ENCODE data around the gene FKBP10. TPM values are rescaled to one million over a fixed set of nuclear protein-coding genes. Genes with fewer than 3 reads are reported as not detected.
A peak's percentile ranks its signal among the peaks of the same experiment; 100 is the strongest.

Gene FKBP10
- total and polyA plus RNA-seq, 9 of the 15 experiments (the other 6 are each of a cell fraction or from before 2014, with no cell fraction given) = 0.03 to 3.0 (median 1.4) TPM; not detected in 1

GRCh38 chr17:41863074-41863848 is 50.5 kb downstream of the FKBP10 start:
- 42% methylated on average over 16 of the region's 18 CpGs for WGBS (ENCODE audit: insufficient coverage, low coverage, missing lambda C conversion rate)
- Histone ChIP-seq H2AFZ (ENCODE audit: low read depth, low read length) (no peak overlapping the region), H3K36me3 (ENCODE audit: control insufficient read depth, insufficient read depth, low read length) (peaks cover 15% of the 10 kb centered on the region), H3K27me3 (ENCODE audit: control insufficient read depth in 2 of 2, insufficient read depth in 2 of 2, low read length in 2 of 2) (no peaks in the 10 kb centered on the region), H3K9me1 (ENCODE audit: control insufficient read depth, insufficient read depth, low read length) (no peaks in the 10 kb centered on the region), H3K4me1 (replicated peaks in 1 of 2; ENCODE audit: control insufficient read depth in 2 of 2, insufficient read depth in 2 of 2, low read length in 2 of 2) (peaks cover 12 to 25% of the 10 kb centered on the region in 2 experiments), H3K9ac (ENCODE audit: insufficient read depth in 1 of 2, low read depth in 2 of 2, low read length in 2 of 2) (peak overlapping the region; percentile 77 to 91; a peak in 2 of 4 replicates), H3K79me2 (ENCODE audit: control insufficient read depth, insufficient read depth, low read length) (peaks cover 59% of the 10 kb centered on the region), H3K4me3 (peak overlapping the region; percentile 96; the same call in 1 of the 2 replicates), H3K4me2 (ENCODE audit: insufficient read depth, low read length) (peak overlapping the region; percentile 79), H4K20me1 (replicated peaks; ENCODE audit: control insufficient read depth, insufficient read depth, low read length) (peaks cover 26% of the 10 kb centered on the region; the same call in 1 of the 2 replicates), H3K27ac (ENCODE audit: extremely low read depth, low read depth, low read length) (no peak overlapping the region), H3K9me3 (replicated peaks; ENCODE audit: control insufficient read depth, insufficient read depth, low read depth, low read length) (no peaks in the 10 kb centered on the region)
- in situ Hi-C loops (cut with MboI) = no loop called here
- FAIRE-seq = no peak
- ATAC-seq = no peak
- BruUV-seq (replicated peaks) = no TSS peak
- no peak for DNase-seq (ENCODE audit: extremely low read depth in 1 of 4, low spot score in 3 of 4)
- intact Hi-C loops (cut with micrococcal nuclease) = no loop called here
- ChIA-PET POLR2A (interaction anchor here (0.5 to 2.3 kb wide), 5 partner anchors 10 to 74 kb away, joined by 3 to 10 read pairs (median 3); no protein-coding TSS in a partner anchor), CTCF (ENCODE audit: low intra/inter-chr PET ratio) (no interaction called here)
- TF ChIP-seq TAL1 (IDR thresholded peaks at IDR 0.05) (no peak), THAP7 (CRISPR knock-in tag; IDR thresholded peaks at IDR 0.05) (no peak), POLR2B (IDR thresholded peaks at IDR 0.05; ENCODE audit: low read depth, partially characterized antibody) (no peak), MXD1 (CRISPR knock-in tag; IDR thresholded peaks at IDR 0.05; ENCODE audit: borderline replicate concordance, poor library complexity, severe bottlenecking) (no peak), SMC3 (conservative IDR thresholded peaks at IDR 0.05; ENCODE audit: insufficient read depth, low read depth, low read length) (no peak), EP300 (IDR thresholded peaks at IDR 0.05; ENCODE audit: low read length) (no peak), HOMEZ (CRISPR knock-in tag; IDR thresholded peaks at IDR 0.05) (no peak), ARID1B (IDR thresholded peaks at IDR 0.05) (no peak), RERE (CRISPR knock-in tag; IDR thresholded peaks at IDR 0.05; ENCODE audit: borderline replicate concordance) (no peak), CBX8 (IDR thresholded peaks at IDR 0.05; ENCODE audit: borderline replicate concordance, extremely low read depth, low read depth, low read length, poor library complexity, severe bottlenecking) (no peak), CBX2 (IDR thresholded peaks at IDR 0.05; ENCODE audit: insufficient read depth, low read length, poor library complexity, severe bottlenecking) (no peak), MAFG (tag; conservative IDR thresholded peaks at IDR 0.05) (no peak)

All from K562 (cell line).